Mesenchymal stem cell (in vitro differentiated cells and primary cell): ENCODE data around the gene ITPKB.
"Not testable (repeated sequence)": the region's sequence is repeated elsewhere in the genome, so short reads cannot be mapped to it uniquely, and the experiment has no call there.

Source experiments
- DNase-seq: peaks from one replicate; pipeline ENCODE4 v3.0.0-alpha.2; 2013
- H2AFZ ChIP-seq: one replicate; pipeline ENCODE4 v1.6.1; 2013; ENCODE audit warnings: low read depth, mild to moderate bottlenecking, control low read depth, inconsistent platforms, low read length, moderate library complexity
- H2AK5ac ChIP-seq: 2 replicates; pipeline ENCODE4 v1.6.1; 2013; ENCODE audit warnings: low read length, moderate library complexity, mild to moderate bottlenecking, inconsistent platforms; ENCODE audit not compliant: severe bottlenecking
- H2BK120ac ChIP-seq: one replicate; pipeline ENCODE4 v1.6.1; 2013; ENCODE audit warnings: low read depth, mild to moderate bottlenecking, inconsistent platforms, low read length, moderate library complexity
- H2BK12ac ChIP-seq, 2 experiments: one replicate each; pipeline ENCODE4 v1.6.1; 2013; ENCODE audit warnings: inconsistent platforms in 2 of 2, low read length in 2 of 2, mild to moderate bottlenecking in 2 of 2, moderate library complexity in 2 of 2, control low read depth in 1 of 2
- H2BK15ac ChIP-seq: one replicate; pipeline ENCODE4 v1.6.1; 2013; ENCODE audit warnings: mild to moderate bottlenecking, low read depth, inconsistent platforms; ENCODE audit not compliant: poor library complexity, severe bottlenecking
- H2BK5ac ChIP-seq: 2 replicates; pipeline ENCODE4 v1.6.1; 2013; ENCODE audit warnings: low read depth, mild to moderate bottlenecking, low read length, control low read depth, inconsistent platforms; ENCODE audit not compliant: poor library complexity, severe bottlenecking
- H3K14ac ChIP-seq, 2 experiments: one replicate each; pipeline ENCODE4 v1.6.1; 2013; ENCODE audit warnings: inconsistent platforms in 2 of 2, low read length in 2 of 2, control low read depth in 1 of 2, mild to moderate bottlenecking in 1 of 2, moderate library complexity in 1 of 2
- H3K18ac ChIP-seq, 2 experiments: one replicate each; pipeline ENCODE4 v1.6.1; 2013; ENCODE audit warnings: inconsistent platforms in 2 of 2, low read length in 2 of 2, control low read depth in 1 of 2, low read depth in 1 of 2, mild to moderate bottlenecking in 1 of 2
- H3K23ac ChIP-seq, 2 experiments: one replicate each; pipeline ENCODE4 v1.6.1; 2013; ENCODE audit warnings: inconsistent platforms in 2 of 2, low read length in 2 of 2, mild to moderate bottlenecking in 2 of 2, moderate library complexity in 2 of 2, control low read depth in 1 of 2
- H3K27ac ChIP-seq: 2 replicates; pipeline ENCODE4 v1.5.1; 2013; ENCODE audit warnings: mild to moderate bottlenecking, moderate library complexity, low read length, control low read depth, inconsistent platforms; ENCODE audit not compliant: poor library complexity, severe bottlenecking
- H3K27me3 ChIP-seq, 2 experiments: 2 replicates each; pipeline versions ENCODE4 v1.6.1 to v1.7.0; 2013; ENCODE audit warnings: low read length in 2 of 2, mild to moderate bottlenecking in 2 of 2, moderate library complexity in 2 of 2, control low read depth in 1 of 2, inconsistent platforms in 1 of 2; ENCODE audit not compliant: control insufficient read depth in 1 of 2, insufficient read depth in 1 of 2
- H3K36me3 ChIP-seq, 2 experiments: 2 replicates each; pipeline versions ENCODE4 v1.6.1 to v1.7.0; 2013; ENCODE audit warnings: low read length in 2 of 2, control low read depth in 1 of 2, inconsistent platforms in 1 of 2, low read depth in 1 of 2, mild to moderate bottlenecking in 1 of 2; ENCODE audit not compliant: insufficient read depth in 2 of 2, control insufficient read depth in 1 of 2
- H3K4ac ChIP-seq, 2 experiments: one replicate each; pipeline ENCODE4 v1.6.1; 2013; ENCODE audit warnings: inconsistent platforms in 2 of 2, low read length in 2 of 2, mild to moderate bottlenecking in 2 of 2, moderate library complexity in 2 of 2, control low read depth in 1 of 2, low read depth in 1 of 2
- H3K4me1 ChIP-seq: 2 replicates; pipeline ENCODE4 v1.6.1; 2013; ENCODE audit warnings: low read depth, low read length, control low read depth; ENCODE audit not compliant: control insufficient read depth, insufficient read depth
- H3K4me2 ChIP-seq: 2 replicates; pipeline ENCODE4 v1.6.1; 2013; ENCODE audit warnings: low read length, mild to moderate bottlenecking, inconsistent platforms; ENCODE audit not compliant: poor library complexity, severe bottlenecking
- H3K4me3 ChIP-seq, 2 experiments: 2 replicates each; pipeline versions ENCODE4 v1.5.1 to v1.7.0; 2013; ENCODE audit warnings: low read length in 2 of 2, mild to moderate bottlenecking in 2 of 2, control low read depth in 1 of 2, low read depth in 1 of 2; ENCODE audit not compliant: insufficient read depth in 1 of 2
- H3K79me1 ChIP-seq: replicated peaks from 2 replicates; pipeline ENCODE4 v1.6.1; 2013; ENCODE audit warnings: mild to moderate bottlenecking, control low read depth, low read length, inconsistent platforms; ENCODE audit not compliant: poor library complexity, severe bottlenecking
- H3K9ac ChIP-seq: 2 replicates; pipeline ENCODE4 v1.7.0; 2013; ENCODE audit warnings: mild to moderate bottlenecking, low read length, moderate library complexity
- H3K9me3 ChIP-seq: 2 replicates; pipeline ENCODE4 v1.7.0; 2013; ENCODE audit warnings: mild to moderate bottlenecking, low read length; ENCODE audit not compliant: control insufficient read depth
- H4K8ac ChIP-seq: one replicate; pipeline ENCODE4 v1.6.1; 2013; ENCODE audit warnings: inconsistent platforms, mild to moderate bottlenecking, low read length, moderate library complexity
- H4K91ac ChIP-seq: one replicate; pipeline ENCODE4 v1.6.1; 2013; ENCODE audit warnings: mild to moderate bottlenecking, low read length, inconsistent platforms
- WGBS: methylation state at CpG from one replicate; pipeline ENCODE4 v1.1.7; 2013; ENCODE audit warnings: mixed read lengths; 5-methylcytosine and 5-hydroxymethylcytosine counted together

The ITPKB gene

DNA sequence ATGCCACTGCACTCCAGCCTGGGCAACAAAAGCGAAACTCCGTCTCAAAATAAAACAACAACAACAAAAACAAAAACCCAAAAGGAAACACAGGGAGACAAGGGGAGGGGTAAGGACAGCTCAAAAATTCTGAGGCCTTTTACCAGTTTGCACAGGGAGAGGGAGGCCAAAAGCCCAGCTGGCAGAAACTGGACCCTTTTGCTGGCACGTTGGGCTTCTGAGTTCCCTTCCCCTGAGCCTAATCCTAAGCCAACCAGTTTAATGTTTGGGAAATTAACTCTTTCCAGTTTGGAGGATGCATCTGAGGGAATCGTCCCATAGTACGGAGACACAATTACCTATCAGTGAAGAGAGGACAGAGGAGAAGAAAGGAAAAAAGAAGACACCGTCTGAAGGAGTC, 127.1 kb downstream of the ITPKB start:
- H3K14ac ChIP-seq, H3K4ac ChIP-seq, H3K36me3 ChIP-seq, H2AK5ac ChIP-seq, H4K91ac ChIP-seq, H3K4me2 ChIP-seq, H3K4me3 ChIP-seq, H2AFZ ChIP-seq, H2BK12ac ChIP-seq, H3K18ac ChIP-seq, H2BK120ac ChIP-seq, H3K27ac ChIP-seq, H3K79me1 ChIP-seq, H4K8ac ChIP-seq, H2BK5ac ChIP-seq, H3K23ac ChIP-seq, DNase-seq, H3K4me1 ChIP-seq, H2BK15ac ChIP-seq, H3K9ac ChIP-seq, H3K9me3 ChIP-seq: not testable (repeated sequence)
- peaks cover 31 to 47% of the 10 kb centered on the region in 2 experiments for H3K27me3 ChIP-seq
- 76% methylated on average over 4 of the region's 6 CpGs for WGBS

DNA sequence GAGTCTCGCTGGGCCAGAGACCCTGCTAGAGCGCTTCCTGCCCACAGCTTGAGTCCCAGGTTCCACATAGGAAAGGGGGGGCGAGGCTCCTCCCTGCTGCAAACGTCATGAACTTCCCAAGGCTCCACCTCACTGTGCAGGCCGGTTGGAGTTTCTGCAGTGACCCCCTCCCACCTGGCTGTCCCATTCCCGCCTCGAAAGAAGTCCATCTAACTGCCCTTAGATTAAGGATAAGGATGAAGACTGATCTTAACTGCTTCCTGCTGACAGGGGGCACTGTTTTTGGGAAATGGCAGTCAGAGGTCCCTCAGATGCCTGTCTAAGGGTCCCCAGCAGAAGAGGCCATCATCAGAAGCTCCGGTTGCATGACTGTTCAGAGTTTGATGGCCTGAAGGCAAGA, 127.8 kb downstream of the ITPKB start:
- Histone ChIP-seq H3K36me3 (no peaks in the 10 kb centered on the region), H3K9ac (no peak overlapping the region), H3K23ac (no peak overlapping the region), H2BK12ac (no peak overlapping the region), H2BK120ac (no peak overlapping the region), H4K91ac (no peak overlapping the region), H3K4me3 (no peak overlapping the region), H2AFZ (no peak overlapping the region), H2BK5ac (no peak overlapping the region), H3K14ac (no peak overlapping the region), H3K27me3 (peaks cover 25 to 41% of the 10 kb centered on the region in 2 experiments), H3K4ac (no peak overlapping the region), H3K79me1 (no peaks in the 10 kb centered on the region), H3K9me3 (no peaks in the 10 kb centered on the region), H3K4me2 (no peak overlapping the region), H3K18ac (no peak overlapping the region), H2AK5ac (no peak overlapping the region), H3K4me1 (no peaks in the 10 kb centered on the region), H4K8ac (no peak overlapping the region), H2BK15ac (no peak overlapping the region), H3K27ac (no peak overlapping the region)
- DNase-seq, result no peak
- 58% methylated on average over 8 of the region's 8 CpGs for WGBS

DNA sequence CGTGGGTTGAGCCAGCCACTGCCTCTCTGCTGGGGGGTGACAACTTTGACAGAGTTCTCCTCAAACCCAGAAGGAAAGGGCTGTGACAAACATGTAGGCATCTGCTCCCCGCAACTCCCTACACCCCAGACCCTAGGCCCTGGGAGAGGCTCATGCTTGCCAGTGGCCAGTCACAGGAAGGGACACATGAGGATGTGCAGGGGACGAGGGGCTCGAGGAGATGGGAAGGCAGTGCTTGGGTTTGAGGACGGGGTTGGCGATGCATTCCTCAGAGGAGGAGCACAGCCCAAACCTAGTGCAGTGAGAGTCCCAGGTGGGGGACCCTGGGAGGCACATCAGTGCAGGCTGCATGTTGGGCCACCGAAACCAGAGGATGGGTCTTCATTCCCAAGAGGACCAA, 128.4 kb downstream of the ITPKB start:
- Histone ChIP-seq H3K4me3 (no peak overlapping the region), H3K23ac (no peak overlapping the region), H2BK120ac (no peak overlapping the region), H2AFZ (no peak overlapping the region), H3K4ac (no peak overlapping the region), H4K91ac (no peak overlapping the region), H3K18ac (no peak overlapping the region), H3K27ac (no peak overlapping the region), H3K36me3 (no peaks in the 10 kb centered on the region), H4K8ac (no peak overlapping the region), H2BK12ac (no peak overlapping the region), H3K27me3 (peaks cover 25 to 35% of the 10 kb centered on the region in 2 experiments), H3K4me1 (no peaks in the 10 kb centered on the region), H2BK15ac (no peak overlapping the region), H3K4me2 (no peak overlapping the region), H3K79me1 (no peaks in the 10 kb centered on the region), H3K9ac (no peak overlapping the region), H2AK5ac (no peak overlapping the region), H3K14ac (peak overlapping the region in 1 of 2 experiments; percentile 66), H2BK5ac (no peak overlapping the region), H3K9me3 (no peaks in the 10 kb centered on the region)
- 76% methylated on average over 6 of the region's 7 CpGs for WGBS
- no peak for DNase-seq

DNA sequence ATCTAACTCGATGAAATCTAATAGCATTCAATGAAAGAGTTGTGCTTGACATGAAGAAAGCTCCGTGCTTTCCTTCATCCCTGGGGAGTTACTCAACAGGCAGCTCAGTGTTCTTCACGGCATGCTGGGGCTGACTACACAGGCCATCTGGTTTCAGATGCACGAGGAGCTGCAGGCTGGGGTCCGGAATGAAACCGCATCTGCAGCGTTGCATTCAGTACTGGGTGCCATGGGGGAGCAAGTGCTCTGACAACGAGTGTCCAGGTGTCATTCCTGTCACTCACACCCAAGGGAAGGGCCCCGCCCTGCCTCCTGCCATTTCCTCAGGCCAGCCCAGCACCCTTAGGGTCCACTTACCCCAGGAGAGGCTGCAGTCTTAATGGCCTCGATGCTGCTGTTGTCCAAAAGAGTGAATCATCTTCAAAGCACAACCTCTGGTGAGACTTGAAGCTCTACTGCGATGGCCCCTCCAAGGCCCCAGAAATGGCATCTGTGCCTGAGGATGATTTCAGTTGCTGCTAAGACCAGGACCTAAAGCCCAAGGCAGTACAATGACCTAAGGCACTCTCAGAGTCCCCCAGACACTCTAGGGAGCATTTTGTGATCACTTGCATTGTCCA, 129.1 kb downstream of the ITPKB start:
- H3K27ac ChIP-seq, result no peak overlapping the region
- no peak overlapping the region for H2AK5ac ChIP-seq
- H3K14ac ChIP-seq, result no peak overlapping the region
- H3K36me3 ChIP-seq, result no peaks in the 10 kb centered on the region
- H4K91ac ChIP-seq, result no peak overlapping the region
- no peak overlapping the region for H3K18ac ChIP-seq
- no peak for DNase-seq
- WGBS, result 76% methylated on average over 11 of the region's 11 CpGs
- H3K4me2 ChIP-seq, result no peak overlapping the region
- H3K4me1 ChIP-seq, result no peaks in the 10 kb centered on the region
- no peaks in the 10 kb centered on the region for H3K79me1 ChIP-seq
- H2BK5ac ChIP-seq, result no peak overlapping the region
- H3K27me3 ChIP-seq, result peaks cover 25 to 35% of the 10 kb centered on the region in 2 experiments
- H2BK15ac ChIP-seq, result no peak overlapping the region
- H2AFZ ChIP-seq, result no peak overlapping the region
- no peaks in the 10 kb centered on the region for H3K9me3 ChIP-seq
- H3K23ac ChIP-seq, result no peak overlapping the region
- H4K8ac ChIP-seq, result no peak overlapping the region
- no peak overlapping the region for H3K9ac ChIP-seq
- no peak overlapping the region for H2BK120ac ChIP-seq
- H3K4ac ChIP-seq, result no peak overlapping the region
- H3K4me3 ChIP-seq, result no peak overlapping the region
- H2BK12ac ChIP-seq, result no peak overlapping the region
